Keratinocyte (primary cell): Measurements from ENCODE around the gene LSAMP. TPM values are rescaled to one million over a fixed set of nuclear protein-coding genes. Genes with fewer than 3 reads are reported as not detected.
A peak's percentile ranks its signal among the peaks of the same experiment; 100 is the strongest.

Experiments used
- DNase-seq: peaks from one replicate; pipeline ENCODE4 v3.0.0-alpha.2; 2011; ENCODE audit warnings: low read depth, missing footprints, low spot score
- FAIRE-seq: peaks from 2 replicates; lab custom pipeline; 2011; peaks lifted over from hg19 to GRCh38; lab: Jason Lieb, UNC
- H2AFZ ChIP-seq: 2 replicates; pipeline ENCODE4 v1.6.0; 2012; ENCODE audit warnings: low read length, control low read depth, inconsistent platforms; ENCODE audit not compliant: control insufficient read depth
- H3K27ac ChIP-seq: 2 replicates; pipeline ENCODE4 v1.5.1; 2011; ENCODE audit warnings: low read length; ENCODE audit not compliant: control insufficient read depth, insufficient read depth
- H3K27me3 ChIP-seq: 3 replicates; pipeline ENCODE4 v1.6.0; 2011; ENCODE audit warnings: low read length; ENCODE audit not compliant: control insufficient read depth, insufficient read depth; ENCODE audit errors: extremely low read depth
- H3K36me3 ChIP-seq, 2 experiments: 2 replicates in 1 of 2; 3 replicates in 1 of 2; pipeline ENCODE4 v1.5.1; 2011; ENCODE audit warnings: low read length in 2 of 2, mild to moderate bottlenecking in 1 of 2; ENCODE audit not compliant: control insufficient read depth in 2 of 2, insufficient read depth in 2 of 2; ENCODE audit errors: extremely low read depth in 1 of 2
- H3K4me1 ChIP-seq: 3 replicates; pipeline ENCODE4 v1.5.1; 2011; ENCODE audit warnings: low read length; ENCODE audit not compliant: control insufficient read depth, insufficient read depth; ENCODE audit errors: extremely low read depth
- H3K4me2 ChIP-seq: 3 replicates; pipeline ENCODE4 v1.6.0; 2011; ENCODE audit warnings: low read depth, low read length; ENCODE audit not compliant: control insufficient read depth, insufficient read depth; ENCODE audit errors: extremely low read depth
- H3K4me3 ChIP-seq, 3 experiments: fragments of 200-600 bp in 1 of 3; sonication (generic) in 1 of 3; 2 replicates in 2 of 3; 3 replicates in 1 of 3; pipeline ENCODE4 v1.5.1; 2011 to 2016; ENCODE audit warnings: low read length in 3 of 3, mild to moderate bottlenecking in 3 of 3, control low read depth in 2 of 3, inconsistent platforms in 1 of 3, low read depth in 1 of 3, mixed read lengths in 1 of 3, mixed run types in 1 of 3, moderate library complexity in 1 of 3; ENCODE audit not compliant: control insufficient read depth in 2 of 3, insufficient read depth in 2 of 3; ENCODE audit errors: extremely low read depth in 1 of 3
- H3K79me2 ChIP-seq: 2 replicates; pipeline ENCODE4 v1.6.0; 2012; ENCODE audit warnings: low read length; ENCODE audit not compliant: control insufficient read depth, insufficient read depth
- H3K9ac ChIP-seq: 3 replicates; pipeline ENCODE4 v1.6.0; 2011; ENCODE audit warnings: low read length; ENCODE audit not compliant: control insufficient read depth, insufficient read depth; ENCODE audit errors: extremely low read depth
- H3K9me1 ChIP-seq: 3 replicates; pipeline ENCODE4 v1.6.0; 2011; ENCODE audit warnings: low read length; ENCODE audit not compliant: control insufficient read depth, insufficient read depth; ENCODE audit errors: extremely low read depth
- H3K9me3 ChIP-seq: 2 replicates; pipeline ENCODE4 v1.5.1; 2012; ENCODE audit warnings: low read depth, low read length; ENCODE audit not compliant: control insufficient read depth
- H4K20me1 ChIP-seq: 3 replicates; pipeline ENCODE4 v1.6.0; 2011; ENCODE audit warnings: low read length; ENCODE audit not compliant: control insufficient read depth, insufficient read depth; ENCODE audit errors: extremely low read depth
- CTCF ChIP-seq, 3 experiments: IDR thresholded peaks in 1 of 3; conservative IDR thresholded peaks in 1 of 3; optimal IDR thresholded peaks in 1 of 3; 2 replicates in 2 of 3; 3 replicates in 1 of 3; pipeline versions ENCODE3 to v1.5.1; 2011; ENCODE audit warnings: low read length in 3 of 3, mild to moderate bottlenecking in 3 of 3, moderate library complexity in 2 of 3, control low read depth in 1 of 3, inconsistent platforms in 1 of 3; ENCODE audit not compliant: insufficient read depth in 2 of 3; ENCODE audit errors: extremely low read depth in 1 of 3
- EZH2 ChIP-seq: IDR thresholded peaks from one replicate; pipeline ENCODE4 v1.6.1; 2012; ENCODE audit warnings: inconsistent platforms, mild to moderate bottlenecking, low read length, moderate library complexity
- dilution Hi-C: fragments of 300-500 bp; cut with MboI; formaldehyde crosslinking; loops from one replicate; pipeline ENCODE4 v1.7.0; 2020; ENCODE audit warnings: low sequenced_read_pairs; ENCODE audit not compliant: extremely low pct_ligation_motif_present
- polyA plus RNA-seq, 5 experiments: library from polyadenylated mRNA; depleted of rRNA in 3 of 5; stranded (reverse) in 3 of 5; stranded (forward) in 1 of 5; unstranded in 1 of 5; fragments of >200 nt; gene quantifications; 1 replicate in 1 of 5; 2 replicates in 3 of 5; 3 replicates in 1 of 5; pipeline versions ENCODE4 v1.2.1 to v1.2.3, GENCODE V29; 2011 to 2012; ENCODE audit warnings: missing spikeins in 2 of 5, low read depth in 1 of 5, low replicate concordance in 1 of 5

The LSAMP gene
- polyA plus RNA-seq, 1 donor (not counting 4 experiments of a cell fraction or from before 2014, with no cell fraction given) = 0.12 TPM

GRCh38 chr3:115785782-115786181 lies 659.5 kb downstream of the LSAMP start:
- dilution Hi-C loops = no loop called here
- no peaks in the 10 kb centered on the region for H3K9me3 ChIP-seq
- FAIRE-seq (no peak), DNase-seq (no peak)
- no peaks in the 10 kb centered on the region for H3K79me2 ChIP-seq
- H2AFZ ChIP-seq = no peak overlapping the region
- peaks cover 45% of the 10 kb centered on the region for H3K4me1 ChIP-seq
- no peak for TF ChIP-seq CTCF (optimal IDR thresholded peaks at IDR 0.05 in 1 of 3, IDR thresholded peaks at IDR 0.05 in 1 of 3, conservative IDR thresholded peaks at IDR 0.05 in 1 of 3; ENCODE audit: extremely low read depth in 1 of 3, insufficient read depth in 2 of 3, low read length in 3 of 3)
- no peak for TF ChIP-seq EZH2
- H3K36me3 ChIP-seq = no peaks in the 10 kb centered on the region
- H4K20me1 ChIP-seq = no peaks in the 10 kb centered on the region
- peak overlapping the region; percentile 84 for H3K27ac ChIP-seq
- no peaks in the 10 kb centered on the region for H3K9me1 ChIP-seq
- H3K9ac ChIP-seq = no peak overlapping the region
- no peaks in the 10 kb centered on the region for H3K27me3 ChIP-seq
- H3K4me3 ChIP-seq = peak overlapping the region in 1 of 3 experiments; percentile 13
- no peak overlapping the region for H3K4me2 ChIP-seq

- Histone ChIP-seq H2AFZ (peak overlapping the region; percentile 75), H3K4me3 (peak overlapping the region; percentile 48 to 59 (median 49)), H3K4me1 (peaks cover 37% of the 10 kb centered on the region), H3K27ac (peak overlapping the region; percentile 84), H3K79me2 (no peaks in the 10 kb centered on the region), H3K4me2 (peak overlapping the region; percentile 85), H3K9me3 (no peaks in the 10 kb centered on the region), H4K20me1 (no peaks in the 10 kb centered on the region), H3K9me1 (no peaks in the 10 kb centered on the region), H3K27me3 (no peaks in the 10 kb centered on the region), H3K9ac (peak overlapping the region; percentile 76), H3K36me3 (no peaks in the 10 kb centered on the region)
- no peak for TF ChIP-seq CTCF (optimal IDR thresholded peaks at IDR 0.05 in 1 of 3, IDR thresholded peaks at IDR 0.05 in 1 of 3, conservative IDR thresholded peaks at IDR 0.05 in 1 of 3; ENCODE audit: extremely low read depth in 1 of 3, insufficient read depth in 2 of 3, low read length in 3 of 3)
- TF ChIP-seq EZH2 = no peak
- dilution Hi-C loops = no loop called here
- FAIRE-seq = peak; percentile 51
- DNase-seq = peak; percentile 81
These were observed 660.3 kb downstream of the LSAMP start for GRCh38 chr3:115784739-115785536.
